H1 (cell line): ENCODE results near the gene ARMC9. TPM values are rescaled to one million over a fixed set of nuclear protein-coding genes. Genes with fewer than 3 reads are reported as not detected.

ENCODE experiments used
- CTCF ChIA-PET: fragments of 300-600 bp; sonication (Branson Sonifier 250); formaldehyde crosslinking; loops from one replicate; lab custom pipeline; 2021; ENCODE audit not compliant: partially characterized antibody; lab: Charles Lee
- POLR2A ChIA-PET: fragments of 300-600 bp; sonication (Branson Sonifier 250); formaldehyde crosslinking; loops from one replicate; lab custom pipeline; 2021; ENCODE audit warnings: inconsistent platforms; ENCODE audit not compliant: partially characterized antibody; lab: Charles Lee
- DNase-seq, 2 experiments: peaks; one replicate each; pipeline versions ENCODE4 v3.0.0 to v3.0.0-alpha.2; 2010 to 2022; ENCODE audit warnings: low spot score in 2 of 2, low read depth in 1 of 2, mixed read lengths in 1 of 2
- FAIRE-seq: peaks from 2 replicates; lab custom pipeline; 2011; peaks lifted over from hg19 to GRCh38; lab: Jason Lieb, UNC
- H2AFZ ChIP-seq: 2 replicates; pipeline ENCODE4 v1.8.1; 2012; ENCODE audit warnings: low read length, inconsistent platforms
- H2AK5ac ChIP-seq: 2 replicates; pipeline ENCODE4 v1.6.1; 2013; ENCODE audit warnings: low read depth, low read length
- H2BK120ac ChIP-seq: replicated peaks from 2 replicates; pipeline ENCODE3; 2013; ENCODE audit warnings: low read depth, low read length, inconsistent platforms
- H2BK12ac ChIP-seq: 2 replicates; pipeline ENCODE4 v1.6.1; 2013; ENCODE audit warnings: low read depth, low read length
- H2BK15ac ChIP-seq: 2 replicates; pipeline ENCODE4 v1.6.1; 2013; ENCODE audit warnings: low read length
- H2BK20ac ChIP-seq: 2 replicates; pipeline ENCODE4 v1.6.1; 2013; ENCODE audit warnings: low read length
- H2BK5ac ChIP-seq: 2 replicates; pipeline ENCODE4 v1.6.1; 2013; ENCODE audit warnings: low read depth, low read length
- H3K14ac ChIP-seq: 2 replicates; pipeline ENCODE4 v1.6.1; 2013; ENCODE audit warnings: inconsistent platforms; ENCODE audit not compliant: insufficient read length
- H3K18ac ChIP-seq: 2 replicates; pipeline ENCODE4 v1.6.1; 2013; ENCODE audit warnings: low read length; ENCODE audit errors: extremely low read depth
- H3K23ac ChIP-seq: 2 replicates; pipeline ENCODE4 v1.6.1; 2013; ENCODE audit warnings: inconsistent platforms; ENCODE audit not compliant: insufficient read length
- H3K23me2 ChIP-seq: 2 replicates; pipeline ENCODE4 v1.6.1; 2013; ENCODE audit warnings: low read depth, low read length
- H3K27ac ChIP-seq: 2 replicates; pipeline ENCODE4 v1.6.1; 2011; ENCODE audit warnings: low read depth, low read length, inconsistent platforms
- H3K27me3 ChIP-seq, 4 experiments: replicated peaks in 1 of 4; 1 replicate in 1 of 4; 2 replicates in 3 of 4; pipeline versions ENCODE4 v1.6.1 to v1.8.1; 2011 to 2013; ENCODE audit warnings: low read length in 3 of 4, mild to moderate bottlenecking in 3 of 4, inconsistent platforms in 2 of 4, mixed read lengths in 2 of 4, moderate library complexity in 1 of 4; ENCODE audit not compliant: control insufficient read depth in 3 of 4, insufficient read depth in 3 of 4; ENCODE audit errors: extremely low read depth in 1 of 4
- H3K36me3 ChIP-seq, 4 experiments: 2 replicates each; pipeline versions ENCODE4 v1.6.1 to v1.8.1; 2011 to 2013; ENCODE audit warnings: mild to moderate bottlenecking in 4 of 4, low read length in 3 of 4, moderate library complexity in 2 of 4, control low read depth in 1 of 4, inconsistent platforms in 1 of 4; ENCODE audit not compliant: insufficient read depth in 4 of 4, control insufficient read depth in 2 of 4
- H3K4ac ChIP-seq: replicated peaks from 2 replicates; pipeline ENCODE3; 2013; ENCODE audit warnings: low read length, low read depth, mixed read lengths, inconsistent platforms; ENCODE audit not compliant: insufficient read length
- H3K4me1 ChIP-seq, 4 experiments: replicated peaks in 1 of 4; 1 replicate in 1 of 4; 2 replicates in 3 of 4; pipeline versions ENCODE4 v1.6.1 to v1.8.1; 2011 to 2013; ENCODE audit warnings: low read length in 3 of 4, inconsistent platforms in 2 of 4, mixed read lengths in 1 of 4; ENCODE audit not compliant: insufficient read depth in 4 of 4, control insufficient read depth in 3 of 4
- H3K4me2 ChIP-seq, 2 experiments: 2 replicates each; pipeline versions ENCODE4 v1.6.1 to v1.8.1; 2011 to 2013; ENCODE audit warnings: low read depth in 2 of 2, low read length in 2 of 2, control low read depth in 1 of 2, inconsistent platforms in 1 of 2, mild to moderate bottlenecking in 1 of 2; ENCODE audit not compliant: insufficient read depth in 1 of 2
- H3K4me3 ChIP-seq, 4 experiments: fragments of 200-600, 300-600 bp in 1 of 4; sonication (generic), shearing (Covaris generic), sonication (Bioruptor Twin) in 1 of 4; 2 replicates each; pipeline versions ENCODE4 v1.5.1 to v1.8.1; 2011 to 2016; ENCODE audit warnings: low read length in 4 of 4, low read depth in 3 of 4, control low read depth in 2 of 4, inconsistent platforms in 2 of 4, mild to moderate bottlenecking in 2 of 4, mixed read lengths in 1 of 4, moderate library complexity in 1 of 4; ENCODE audit not compliant: insufficient read depth in 2 of 4; ENCODE audit errors: extremely low read depth in 1 of 4
- H3K56ac ChIP-seq: replicated peaks from 2 replicates; pipeline ENCODE3; 2013; ENCODE audit warnings: low read depth, mild to moderate bottlenecking, mixed read lengths, low read length, inconsistent platforms; ENCODE audit not compliant: insufficient read length
- H3K79me1 ChIP-seq: 2 replicates; pipeline ENCODE4 v1.6.1; 2013; ENCODE audit warnings: low read depth, low read length, control low read depth
- H3K79me2 ChIP-seq, 2 experiments: 2 replicates each; pipeline versions ENCODE4 v1.6.1 to v1.8.1; 2012 to 2013; ENCODE audit warnings: low read length in 2 of 2, mild to moderate bottlenecking in 2 of 2, inconsistent platforms in 1 of 2; ENCODE audit not compliant: insufficient read depth in 2 of 2, control insufficient read depth in 1 of 2
- H3K9ac ChIP-seq, 4 experiments: replicated peaks in 1 of 4; 1 replicate in 1 of 4; 2 replicates in 3 of 4; pipeline versions ENCODE4 v1.6.1 to v1.8.1; 2011 to 2013; ENCODE audit warnings: low read depth in 3 of 4, low read length in 3 of 4, control low read depth in 2 of 4, mild to moderate bottlenecking in 2 of 4, moderate library complexity in 2 of 4, inconsistent platforms in 1 of 4; ENCODE audit errors: extremely low read depth in 1 of 4
- H3K9me3 ChIP-seq, 2 experiments: 2 replicates each; pipeline versions ENCODE4 v1.6.1 to v1.8.1; 2012 to 2013; ENCODE audit warnings: mild to moderate bottlenecking in 2 of 2, moderate library complexity in 2 of 2, control low read depth in 1 of 2, inconsistent platforms in 1 of 2, low read depth in 1 of 2, low read length in 1 of 2, mixed read lengths in 1 of 2; ENCODE audit not compliant: insufficient read depth in 2 of 2
- H4K20me1 ChIP-seq, 2 experiments: replicated peaks in 1 of 2; 2 replicates each; pipeline versions ENCODE3 to v1.8.1; 2011 to 2013; ENCODE audit warnings: inconsistent platforms in 2 of 2, low read length in 2 of 2, mild to moderate bottlenecking in 1 of 2; ENCODE audit not compliant: insufficient read depth in 2 of 2, control insufficient read depth in 1 of 2
- H4K5ac ChIP-seq: 2 replicates; pipeline ENCODE4 v1.6.1; 2013; ENCODE audit warnings: low read length, low read depth, mixed read lengths, inconsistent platforms; ENCODE audit not compliant: insufficient read length
- H4K8ac ChIP-seq: 2 replicates; pipeline ENCODE4 v1.8.0; 2013; ENCODE audit warnings: mild to moderate bottlenecking, moderate library complexity, low read length, inconsistent platforms; ENCODE audit not compliant: insufficient read depth; ENCODE audit errors: extremely low read depth
- H4K91ac ChIP-seq: replicated peaks from 2 replicates; pipeline ENCODE3; 2013; ENCODE audit warnings: low read length, mixed read lengths, inconsistent platforms; ENCODE audit not compliant: insufficient read length
- ATF3 ChIP-seq: IDR thresholded peaks from 2 replicates; pipeline ENCODE4 v1.6.1; 2011; ENCODE audit warnings: low read depth, mild to moderate bottlenecking, low read length; ENCODE audit not compliant: insufficient read depth
- BCL11A ChIP-seq, 2 experiments: IDR thresholded peaks; one replicate each; pipeline ENCODE4 v1.6.1; 2011; ENCODE audit warnings: low read depth in 2 of 2, low read length in 2 of 2, mild to moderate bottlenecking in 2 of 2
- CHD1 ChIP-seq: IDR thresholded peaks from 2 replicates; pipeline ENCODE4 v1.6.1; 2012; ENCODE audit warnings: low read depth, low read length, improper control_type of control experiment
- GABPA ChIP-seq: IDR thresholded peaks from 2 replicates; pipeline ENCODE4 v1.6.1; 2011; ENCODE audit warnings: mild to moderate bottlenecking, low read length, moderate library complexity, borderline replicate concordance; ENCODE audit not compliant: insufficient read depth
- MAX ChIP-seq: IDR thresholded peaks from 2 replicates; pipeline ENCODE4 v1.6.1; 2012; ENCODE audit warnings: inconsistent platforms
- NANOG ChIP-seq: IDR thresholded peaks from 2 replicates; pipeline ENCODE4 v1.6.1; 2011; ENCODE audit warnings: low read length, low read depth, mild to moderate bottlenecking, inconsistent platforms; ENCODE audit not compliant: insufficient read depth, poor library complexity, severe bottlenecking
- PHF8 ChIP-seq: fragments of 200-600 bp; sonication (generic); conservative IDR thresholded peaks from 2 replicates; pipeline ENCODE4 v1.7.1; 2012; ENCODE audit warnings: low read depth, mild to moderate bottlenecking, inconsistent platforms, low read length, moderate library complexity
- POU5F1 ChIP-seq: IDR thresholded peaks from 2 replicates; pipeline ENCODE4 v1.6.1; 2011; ENCODE audit warnings: low read depth, mild to moderate bottlenecking, low read length, moderate library complexity
- SIRT6 ChIP-seq: IDR thresholded peaks from one replicate; pipeline ENCODE4 v1.7.1; 2012; ENCODE audit warnings: low read length, inconsistent platforms
- SIX5 ChIP-seq: IDR thresholded peaks from 2 replicates; pipeline ENCODE4 v1.6.1; 2011; ENCODE audit warnings: mild to moderate bottlenecking, low read depth, low read length
- ZNF274 ChIP-seq: IDR thresholded peaks from 2 replicates; pipeline ENCODE4 v1.7.0; 2012; ENCODE audit warnings: low read length, borderline replicate concordance; ENCODE audit errors: extremely low read depth
- WGBS, 2 experiments: shearing (Covaris generic) in 1 of 2; methylation state at CpG; one replicate each; pipeline versions ENCODE4 v1.1.6 to v1.1.7; 2013 to 2015; ENCODE audit warnings: low lambda C conversion rate in 2 of 2, mixed read lengths in 2 of 2, inconsistent platforms in 1 of 2, low coverage in 1 of 2, missing lambda C conversion rate in 1 of 2; ENCODE audit not compliant: insufficient replicate concordance in 2 of 2, insufficient coverage in 1 of 2, insufficient read length in 1 of 2; ENCODE audit errors: extremely low coverage in 1 of 2, missing lambda C conversion rate in 1 of 2; 5-methylcytosine and 5-hydroxymethylcytosine counted together
- polyA plus RNA-seq, 7 experiments: library from polyadenylated mRNA; depleted of rRNA in 3 of 7; stranded (reverse) in 5 of 7; unstranded in 2 of 7; fragments of >200 nt in 5 of 7; fragments of 200-250 nt in 2 of 7; gene quantifications; 1 replicate in 5 of 7; 2 replicates in 1 of 7; 4 replicates in 1 of 7; pipeline versions ENCODE4 v1.2.1 to v1.2.3, GENCODE V29; 2011 to 2013; ENCODE audit warnings: missing spikeins in 2 of 7, mixed read lengths in 2 of 7
- total RNA-seq: library from RNA; stranded (reverse); fragmentation: NEBNext Ultra II Directional; extraction: Animal tissue kit (Norgen Biotek cat#: 25700); gene quantifications from 2 replicates; pipeline ENCODE4 v1.2.1, GENCODE V29; 2021

Gene ARMC9
- total and polyA plus RNA-seq, 2 of the 8 experiments (the other 6 are each of a cell fraction or from before 2014, with no cell fraction given), result 23.2 to 36.1 TPM

GRCh38 chr2:231373184-231373583 is 174.8 kb downstream of the ARMC9 start:
- H3K36me3 ChIP-seq, result no peaks in the 10 kb centered on the region
- H4K8ac ChIP-seq, result no peak overlapping the region
- peak overlapping the region; percentile 40; the same call in 1 of the 2 replicates for H2BK15ac ChIP-seq
- no peaks in the 10 kb centered on the region; a peak in 2 of 7 replicates for H3K27me3 ChIP-seq
- H3K4me3 ChIP-seq, result no peak overlapping the region
- H4K91ac ChIP-seq, result peak overlapping the region; percentile 94
- no peaks in the 10 kb centered on the region for H3K79me1 ChIP-seq
- no peak for FAIRE-seq
- no peak overlapping the region for H3K9ac ChIP-seq
- H3K18ac ChIP-seq, result peak overlapping the region; percentile 78; the same call in 1 of the 2 replicates
- no peak overlapping the region for H3K14ac ChIP-seq
- H2BK12ac ChIP-seq, result peak overlapping the region; percentile 97
- H3K23ac ChIP-seq, result no peak overlapping the region
- peak overlapping the region; percentile 58 for H2BK120ac ChIP-seq
- H4K5ac ChIP-seq, result no peak overlapping the region
- 0 out of 2 replicates have a peak, but pooled peaks cover 4% of the 10 kb centered on the region for H3K23me2 ChIP-seq
- 94% methylated on average over 8 of the region's 8 CpGs; no CpG with 5 or more reads in 1 of the 2 experiments for WGBS, 2 experiments
- H3K4ac ChIP-seq, result peak overlapping the region; percentile 6
- TF ChIP-seq BCL11A (IDR thresholded peaks at IDR 0.05; ENCODE audit: low read depth in 2 of 2, low read length in 2 of 2), result no peak
- TF ChIP-seq NANOG, result no peak
- TF ChIP-seq PHF8, result no peak
- no peak for TF ChIP-seq ATF3
- TF ChIP-seq SIX5, result no peak
- TF ChIP-seq GABPA, result no peak
- no peak for TF ChIP-seq CHD1
- TF ChIP-seq MAX, result no peak
- no peak for TF ChIP-seq ZNF274
- TF ChIP-seq POU5F1, result no peak
- TF ChIP-seq SIRT6, result no peak
- H3K4me1 ChIP-seq, result peaks cover 4 to 42% (median 29%) of the 10 kb centered on the region in 4 experiments
- H3K27ac ChIP-seq, result no peak overlapping the region
- no peak overlapping the region for H3K56ac ChIP-seq
- no peak overlapping the region for H3K4me2 ChIP-seq
- H2BK5ac ChIP-seq, result peak overlapping the region; percentile 63; the same call in 1 of the 2 replicates
- H2AK5ac ChIP-seq, result peak overlapping the region; percentile 43; the same call in 1 of the 2 replicates
- no peaks in the 10 kb centered on the region for H3K79me2 ChIP-seq
- no peak overlapping the region for H2AFZ ChIP-seq
- ChIA-PET CTCF (interaction anchor here (0.8 to 26.8 kb wide), 6 partner anchors 10 to 74 kb away, joined by 3 to 617 read pairs (median 4); partner anchors contain the start of gene B3GNT7), POLR2A (interaction anchor here (0.9 to 3.0 kb wide), 5 partner anchors 9 to 91 kb away, joined by 3 to 11 read pairs (median 3); partner anchors contain the start of gene NCL)
- H4K20me1 ChIP-seq, result no peaks in the 10 kb centered on the region
- no peak for DNase-seq
- H3K9me3 ChIP-seq, result no peaks in the 10 kb centered on the region
- H2BK20ac ChIP-seq, result peak overlapping the region; percentile 55; the same call in 1 of the 2 replicates
